Mesenchymal stem cell (in vitro differentiated cells and primary cell): Measurements from ENCODE around the gene PBX1.

ENCODE experiments used
- DNase-seq: peaks from one replicate; pipeline ENCODE4 v3.0.0-alpha.2; 2013
- H2AFZ ChIP-seq: one replicate; pipeline ENCODE4 v1.6.1; 2013; ENCODE audit warnings: low read depth, mild to moderate bottlenecking, control low read depth, inconsistent platforms, low read length, moderate library complexity
- H2AK5ac ChIP-seq: 2 replicates; pipeline ENCODE4 v1.6.1; 2013; ENCODE audit warnings: low read length, moderate library complexity, mild to moderate bottlenecking, inconsistent platforms; ENCODE audit not compliant: severe bottlenecking
- H2BK120ac ChIP-seq: one replicate; pipeline ENCODE4 v1.6.1; 2013; ENCODE audit warnings: low read depth, mild to moderate bottlenecking, inconsistent platforms, low read length, moderate library complexity
- H2BK12ac ChIP-seq, 2 experiments: one replicate each; pipeline ENCODE4 v1.6.1; 2013; ENCODE audit warnings: inconsistent platforms in 2 of 2, low read length in 2 of 2, mild to moderate bottlenecking in 2 of 2, moderate library complexity in 2 of 2, control low read depth in 1 of 2
- H2BK15ac ChIP-seq: one replicate; pipeline ENCODE4 v1.6.1; 2013; ENCODE audit warnings: mild to moderate bottlenecking, low read depth, inconsistent platforms; ENCODE audit not compliant: poor library complexity, severe bottlenecking
- H2BK5ac ChIP-seq: 2 replicates; pipeline ENCODE4 v1.6.1; 2013; ENCODE audit warnings: low read depth, mild to moderate bottlenecking, low read length, control low read depth, inconsistent platforms; ENCODE audit not compliant: poor library complexity, severe bottlenecking
- H3K14ac ChIP-seq, 2 experiments: one replicate each; pipeline ENCODE4 v1.6.1; 2013; ENCODE audit warnings: inconsistent platforms in 2 of 2, low read length in 2 of 2, control low read depth in 1 of 2, mild to moderate bottlenecking in 1 of 2, moderate library complexity in 1 of 2
- H3K18ac ChIP-seq, 2 experiments: one replicate each; pipeline ENCODE4 v1.6.1; 2013; ENCODE audit warnings: inconsistent platforms in 2 of 2, low read length in 2 of 2, control low read depth in 1 of 2, low read depth in 1 of 2, mild to moderate bottlenecking in 1 of 2
- H3K23ac ChIP-seq, 2 experiments: one replicate each; pipeline ENCODE4 v1.6.1; 2013; ENCODE audit warnings: inconsistent platforms in 2 of 2, low read length in 2 of 2, mild to moderate bottlenecking in 2 of 2, moderate library complexity in 2 of 2, control low read depth in 1 of 2
- H3K27ac ChIP-seq: 2 replicates; pipeline ENCODE4 v1.5.1; 2013; ENCODE audit warnings: mild to moderate bottlenecking, moderate library complexity, low read length, control low read depth, inconsistent platforms; ENCODE audit not compliant: poor library complexity, severe bottlenecking
- H3K27me3 ChIP-seq, 2 experiments: 2 replicates each; pipeline versions ENCODE4 v1.6.1 to v1.7.0; 2013; ENCODE audit warnings: low read length in 2 of 2, mild to moderate bottlenecking in 2 of 2, moderate library complexity in 2 of 2, control low read depth in 1 of 2, inconsistent platforms in 1 of 2; ENCODE audit not compliant: control insufficient read depth in 1 of 2, insufficient read depth in 1 of 2
- H3K36me3 ChIP-seq, 2 experiments: 2 replicates each; pipeline versions ENCODE4 v1.6.1 to v1.7.0; 2013; ENCODE audit warnings: low read length in 2 of 2, control low read depth in 1 of 2, inconsistent platforms in 1 of 2, low read depth in 1 of 2, mild to moderate bottlenecking in 1 of 2; ENCODE audit not compliant: insufficient read depth in 2 of 2, control insufficient read depth in 1 of 2
- H3K4ac ChIP-seq, 2 experiments: one replicate each; pipeline ENCODE4 v1.6.1; 2013; ENCODE audit warnings: inconsistent platforms in 2 of 2, low read length in 2 of 2, mild to moderate bottlenecking in 2 of 2, moderate library complexity in 2 of 2, control low read depth in 1 of 2, low read depth in 1 of 2
- H3K4me1 ChIP-seq: 2 replicates; pipeline ENCODE4 v1.6.1; 2013; ENCODE audit warnings: low read depth, low read length, control low read depth; ENCODE audit not compliant: control insufficient read depth, insufficient read depth
- H3K4me2 ChIP-seq: 2 replicates; pipeline ENCODE4 v1.6.1; 2013; ENCODE audit warnings: low read length, mild to moderate bottlenecking, inconsistent platforms; ENCODE audit not compliant: poor library complexity, severe bottlenecking
- H3K4me3 ChIP-seq, 2 experiments: 2 replicates each; pipeline versions ENCODE4 v1.5.1 to v1.7.0; 2013; ENCODE audit warnings: low read length in 2 of 2, mild to moderate bottlenecking in 2 of 2, control low read depth in 1 of 2, low read depth in 1 of 2; ENCODE audit not compliant: insufficient read depth in 1 of 2
- H3K79me1 ChIP-seq: replicated peaks from 2 replicates; pipeline ENCODE4 v1.6.1; 2013; ENCODE audit warnings: mild to moderate bottlenecking, control low read depth, low read length, inconsistent platforms; ENCODE audit not compliant: poor library complexity, severe bottlenecking
- H3K9ac ChIP-seq: 2 replicates; pipeline ENCODE4 v1.7.0; 2013; ENCODE audit warnings: mild to moderate bottlenecking, low read length, moderate library complexity
- H3K9me3 ChIP-seq: 2 replicates; pipeline ENCODE4 v1.7.0; 2013; ENCODE audit warnings: mild to moderate bottlenecking, low read length; ENCODE audit not compliant: control insufficient read depth
- H4K8ac ChIP-seq: one replicate; pipeline ENCODE4 v1.6.1; 2013; ENCODE audit warnings: inconsistent platforms, mild to moderate bottlenecking, low read length, moderate library complexity
- H4K91ac ChIP-seq: one replicate; pipeline ENCODE4 v1.6.1; 2013; ENCODE audit warnings: mild to moderate bottlenecking, low read length, inconsistent platforms
- WGBS: methylation state at CpG from one replicate; pipeline ENCODE4 v1.1.7; 2013; ENCODE audit warnings: mixed read lengths; 5-methylcytosine and 5-hydroxymethylcytosine counted together

Gene PBX1

GRCh38 chr1:164563721-164564360 is 4.9 kb downstream of the PBX1 start:
- Histone ChIP-seq H3K9me3 (no peaks in the 10 kb centered on the region), H2BK12ac (no peak overlapping the region), H3K4me3 (peak overlapping the region in 1 of 2 experiments; percentile 86), H2BK15ac (no peak overlapping the region), H3K18ac (no peak overlapping the region), H2AK5ac (no peak overlapping the region), H3K27me3 (no peaks in the 10 kb centered on the region), H3K4me1 (no peaks in the 10 kb centered on the region), H3K79me1 (peaks cover 7% of the 10 kb centered on the region), H2BK120ac (no peak overlapping the region), H3K9ac (peak overlapping the region; percentile 98), H4K91ac (no peak overlapping the region), H3K14ac (no peak overlapping the region), H3K23ac (no peak overlapping the region), H2BK5ac (no peak overlapping the region), H4K8ac (no peak overlapping the region), H3K4ac (no peak overlapping the region), H2AFZ (no peak overlapping the region), H3K27ac (no peak overlapping the region), H3K4me2 (no peak overlapping the region), H3K36me3 (peaks cover 0 to 6% of the 10 kb centered on the region in 2 experiments)
- no peak for DNase-seq
- WGBS = 71% methylated on average over 5 of the region's 10 CpGs

- no peak overlapping the region for H3K14ac ChIP-seq
- H3K4me2 ChIP-seq = no peak overlapping the region
- no peak overlapping the region for H4K91ac ChIP-seq
- no peak overlapping the region for H3K18ac ChIP-seq
- H3K9me3 ChIP-seq = no peaks in the 10 kb centered on the region
- no peak overlapping the region for H2BK12ac ChIP-seq
- WGBS = 95% methylated on average over 3 of the region's 3 CpGs
- no peak overlapping the region for H3K27ac ChIP-seq
- H3K4ac ChIP-seq = no peak overlapping the region
- no peak overlapping the region for H2BK120ac ChIP-seq
- H3K4me1 ChIP-seq = no peaks in the 10 kb centered on the region
- DNase-seq = no peak
- H3K4me3 ChIP-seq = peak overlapping the region in 1 of 2 experiments; percentile 86
- no peak overlapping the region for H3K23ac ChIP-seq
- peaks cover 0 to 7% of the 10 kb centered on the region in 2 experiments for H3K36me3 ChIP-seq
- no peak overlapping the region for H4K8ac ChIP-seq
- H2BK15ac ChIP-seq = no peak overlapping the region
- no peak overlapping the region for H2AFZ ChIP-seq
- no peaks in the 10 kb centered on the region for H3K27me3 ChIP-seq
- H2AK5ac ChIP-seq = no peak overlapping the region
- H2BK5ac ChIP-seq = no peak overlapping the region
- H3K9ac ChIP-seq = peak overlapping the region; percentile 98
- peaks cover 7% of the 10 kb centered on the region for H3K79me1 ChIP-seq
These were observed 5.4 kb downstream of the PBX1 start for GRCh38 chr1:164564378-164564777.

DNA sequence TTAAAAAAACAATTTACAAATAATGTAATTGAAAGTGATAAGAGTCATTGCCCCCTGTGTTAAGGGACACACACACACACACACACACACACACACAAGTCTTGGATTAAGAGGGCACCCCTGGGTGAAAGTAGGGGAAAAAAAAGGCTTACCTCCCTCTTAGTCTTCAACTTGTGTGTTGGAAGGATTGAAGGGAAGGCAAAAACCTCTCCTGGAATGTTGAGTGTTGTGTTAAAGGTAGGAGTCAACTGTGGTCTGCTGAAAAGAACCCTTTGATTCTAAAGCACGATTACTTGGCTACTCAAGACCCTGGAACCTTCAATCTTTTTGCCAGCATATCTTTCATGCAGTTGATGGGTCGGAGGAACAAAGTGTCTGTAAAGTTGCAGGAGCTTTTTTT is 6.4 kb downstream of the PBX1 start:
- H3K4me2 ChIP-seq = no peak overlapping the region
- H2BK12ac ChIP-seq = no peak overlapping the region
- H2BK120ac ChIP-seq = no peak overlapping the region
- H2BK5ac ChIP-seq = no peak overlapping the region
- no peak overlapping the region for H4K91ac ChIP-seq
- H3K79me1 ChIP-seq = peaks cover 7% of the 10 kb centered on the region
- WGBS = 57% methylated on average over 1 of the region's 2 CpGs
- H3K27ac ChIP-seq = no peak overlapping the region
- H3K4me1 ChIP-seq = no peaks in the 10 kb centered on the region
- no peak overlapping the region for H4K8ac ChIP-seq
- H3K9ac ChIP-seq = peak overlapping the region; percentile 98
- no peak overlapping the region for H2AFZ ChIP-seq
- no peak overlapping the region for H3K4ac ChIP-seq
- peaks cover 0 to 7% of the 10 kb centered on the region in 2 experiments for H3K36me3 ChIP-seq
- no peak overlapping the region for H3K18ac ChIP-seq
- peak overlapping the region in 1 of 2 experiments; percentile 86 for H3K4me3 ChIP-seq
- no peak overlapping the region for H2BK15ac ChIP-seq
- H2AK5ac ChIP-seq = no peak overlapping the region
- H3K27me3 ChIP-seq = no peaks in the 10 kb centered on the region
- no peak for DNase-seq
- H3K23ac ChIP-seq = no peak overlapping the region
- no peaks in the 10 kb centered on the region for H3K9me3 ChIP-seq
- H3K14ac ChIP-seq = no peak overlapping the region

DNA sequence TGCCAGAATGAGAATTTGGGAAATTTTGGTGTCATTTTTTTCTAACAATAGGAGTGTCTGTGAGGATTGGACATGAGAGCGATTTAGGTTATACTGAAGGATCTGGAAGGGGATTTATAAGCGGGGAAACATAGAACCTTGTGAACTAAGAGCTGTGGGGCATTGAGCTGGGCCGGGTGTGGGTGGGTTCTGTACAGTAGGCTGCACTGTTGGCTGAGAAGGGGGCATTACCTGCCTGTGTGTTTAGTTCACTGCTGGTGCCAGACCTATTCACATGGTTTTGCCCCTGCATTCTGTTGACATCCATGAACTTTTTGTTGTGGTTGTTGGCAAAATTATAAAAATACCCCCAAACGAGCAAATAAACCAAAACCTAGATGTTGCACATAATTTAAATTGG is 8.8 kb downstream of the PBX1 start:
- Histone ChIP-seq H3K18ac (no peak overlapping the region), H3K4ac (no peak overlapping the region), H2BK15ac (no peak overlapping the region), H2BK120ac (no peak overlapping the region), H3K9me3 (no peaks in the 10 kb centered on the region), H3K27me3 (no peaks in the 10 kb centered on the region), H3K79me1 (peaks cover 5% of the 10 kb centered on the region), H3K14ac (no peak overlapping the region), H2BK5ac (no peak overlapping the region), H4K91ac (no peak overlapping the region), H3K4me3 (no peak overlapping the region), H3K4me1 (no peaks in the 10 kb centered on the region), H3K23ac (no peak overlapping the region), H2BK12ac (no peak overlapping the region), H2AK5ac (no peak overlapping the region), H4K8ac (no peak overlapping the region), H3K4me2 (no peak overlapping the region), H3K36me3 (peaks cover 0 to 22% of the 10 kb centered on the region in 2 experiments), H3K27ac (no peak overlapping the region), H2AFZ (no peak overlapping the region), H3K9ac (no peak overlapping the region)
- DNase-seq = no peak
- WGBS = 100% methylated on average over 3 of the region's 4 CpGs
